BLaER1 (cell line): ENCODE results near the gene ST14.

ENCODE experiments used
- H3K27ac ChIP-seq: shearing (Covaris generic); formaldehyde crosslinking; 2 replicates; pipeline ENCODE4 v1.8.1; 2022
- H3K27me3 ChIP-seq: shearing (Covaris generic); formaldehyde crosslinking; 2 replicates; pipeline ENCODE4 v1.8.1; 2022
- H3K36me3 ChIP-seq: shearing (Covaris generic); formaldehyde crosslinking; 2 replicates; pipeline ENCODE4 v1.8.1; 2022
- H3K4me1 ChIP-seq: shearing (Covaris generic); formaldehyde crosslinking; 2 replicates; pipeline ENCODE4 v1.8.1; 2022
- H3K4me2 ChIP-seq: shearing (Covaris generic); formaldehyde crosslinking; 2 replicates; pipeline ENCODE4 v1.8.1; 2022
- H3K4me3 ChIP-seq: shearing (Covaris generic); formaldehyde crosslinking; 2 replicates; pipeline ENCODE4 v1.8.1; 2022
- H3K9ac ChIP-seq: shearing (Covaris generic); formaldehyde crosslinking; 2 replicates; pipeline ENCODE4 v1.8.1; 2022
- H3K9me3 ChIP-seq: shearing (Covaris generic); formaldehyde crosslinking; 2 replicates; pipeline ENCODE4 v1.8.1; 2022
- H4K20me1 ChIP-seq: shearing (Covaris generic); formaldehyde crosslinking; 2 replicates; pipeline ENCODE4 v1.8.1; 2022
- Cebpa-rat ChIP-seq: shearing (Covaris generic); IDR thresholded peaks from 2 replicates; pipeline ENCODE4 v1.8.1; 2022

ST14 gene

GRCh38 chr11:130212431-130212961 lies 52.9 kb downstream of the ST14 start:
- Histone ChIP-seq H3K4me1 (no peaks in the 10 kb centered on the region), H3K36me3 (no peaks in the 10 kb centered on the region), H4K20me1 (no peaks in the 10 kb centered on the region), H3K9ac (no peak overlapping the region), H3K4me3 (no peak overlapping the region), H3K27me3 (no peaks in the 10 kb centered on the region), H3K4me2 (no peak overlapping the region), H3K27ac (no peak overlapping the region), H3K9me3 (no peaks in the 10 kb centered on the region)
- no peak for TF ChIP-seq Cebpa-rat

- Histone ChIP-seq H3K36me3 (no peaks in the 10 kb centered on the region), H3K27ac (no peak overlapping the region), H3K9ac (no peak overlapping the region), H3K9me3 (no peaks in the 10 kb centered on the region), H3K4me2 (peak overlapping the region; percentile 53), H3K4me3 (no peak overlapping the region), H4K20me1 (no peaks in the 10 kb centered on the region), H3K27me3 (no peaks in the 10 kb centered on the region), H3K4me1 (no peaks in the 10 kb centered on the region)
- TF ChIP-seq Cebpa-rat: no peak
Observed at GRCh38 chr11:130213143-130213978, 53.8 kb downstream of the ST14 start.

GRCh38 chr11:130213979-130214281 lies 54.3 kb downstream of the ST14 start:
- no peak for TF ChIP-seq Cebpa-rat
- Histone ChIP-seq H3K4me1 (no peaks in the 10 kb centered on the region), H3K4me2 (no peak overlapping the region), H3K9me3 (no peaks in the 10 kb centered on the region), H3K9ac (no peak overlapping the region), H3K4me3 (no peak overlapping the region), H3K27me3 (no peaks in the 10 kb centered on the region), H4K20me1 (no peaks in the 10 kb centered on the region), H3K27ac (no peak overlapping the region), H3K36me3 (no peaks in the 10 kb centered on the region)

GRCh38 chr11:130214861-130215530 lies 55.4 kb downstream of the ST14 start:
- Histone ChIP-seq H3K27ac (no peak overlapping the region), H3K4me1 (no peaks in the 10 kb centered on the region), H3K36me3 (no peaks in the 10 kb centered on the region; the same call in 1 of the 2 replicates), H3K4me3 (no peak overlapping the region), H3K9ac (no peak overlapping the region), H4K20me1 (no peaks in the 10 kb centered on the region), H3K27me3 (no peaks in the 10 kb centered on the region), H3K9me3 (no peaks in the 10 kb centered on the region), H3K4me2 (no peak overlapping the region)
- TF ChIP-seq Cebpa-rat: no peak

GRCh38 chr11:130215531-130216220 lies 56.1 kb downstream of the ST14 start:
- no peak overlapping the region for H3K4me2 ChIP-seq
- H3K27ac ChIP-seq: no peak overlapping the region
- H4K20me1 ChIP-seq: no peaks in the 10 kb centered on the region
- no peaks in the 10 kb centered on the region for H3K27me3 ChIP-seq
- H3K9me3 ChIP-seq: no peaks in the 10 kb centered on the region
- no peak for TF ChIP-seq Cebpa-rat
- H3K9ac ChIP-seq: no peak overlapping the region
- H3K4me1 ChIP-seq: no peaks in the 10 kb centered on the region
- H3K4me3 ChIP-seq: no peak overlapping the region
- no peaks in the 10 kb centered on the region; the same call in 1 of the 2 replicates for H3K36me3 ChIP-seq

- Histone ChIP-seq H3K9me3 (no peaks in the 10 kb centered on the region), H3K4me3 (no peak overlapping the region), H3K27me3 (no peaks in the 10 kb centered on the region), H3K4me2 (no peak overlapping the region), H3K27ac (no peak overlapping the region), H3K36me3 (no peaks in the 10 kb centered on the region; the same call in 1 of the 2 replicates), H4K20me1 (no peaks in the 10 kb centered on the region), H3K4me1 (no peaks in the 10 kb centered on the region), H3K9ac (no peak overlapping the region)
- TF ChIP-seq Cebpa-rat: no peak
Observed at GRCh38 chr11:130216221-130216550, 56.6 kb downstream of the ST14 start.

GRCh38 chr11:130216591-130217132 lies 57.1 kb downstream of the ST14 start:
- no peak overlapping the region for H3K9ac ChIP-seq
- H4K20me1 ChIP-seq: no peaks in the 10 kb centered on the region
- no peaks in the 10 kb centered on the region for H3K9me3 ChIP-seq
- H3K36me3 ChIP-seq: no peaks in the 10 kb centered on the region; the same call in 1 of the 2 replicates
- no peak overlapping the region for H3K4me3 ChIP-seq
- no peak overlapping the region for H3K27ac ChIP-seq
- no peaks in the 10 kb centered on the region for H3K27me3 ChIP-seq
- no peak for TF ChIP-seq Cebpa-rat
- H3K4me1 ChIP-seq: no peaks in the 10 kb centered on the region
- H3K4me2 ChIP-seq: no peak overlapping the region

- Histone ChIP-seq H3K27ac (no peak overlapping the region), H3K4me2 (no peak overlapping the region), H3K36me3 (no peaks in the 10 kb centered on the region; the same call in 1 of the 2 replicates), H3K27me3 (no peaks in the 10 kb centered on the region), H3K4me1 (no peaks in the 10 kb centered on the region), H4K20me1 (no peaks in the 10 kb centered on the region), H3K9me3 (no peaks in the 10 kb centered on the region), H3K4me3 (no peak overlapping the region), H3K9ac (no peak overlapping the region)
- TF ChIP-seq Cebpa-rat: no peak
Observed at GRCh38 chr11:130217133-130218031, 57.8 kb downstream of the ST14 start.

GRCh38 chr11:130218501-130219070 lies 59.0 kb downstream of the ST14 start:
- Histone ChIP-seq H3K4me3 (no peak overlapping the region), H3K9ac (no peak overlapping the region), H3K9me3 (no peaks in the 10 kb centered on the region), H3K4me1 (no peaks in the 10 kb centered on the region), H4K20me1 (no peaks in the 10 kb centered on the region), H3K36me3 (no peaks in the 10 kb centered on the region; the same call in 1 of the 2 replicates), H3K4me2 (no peak overlapping the region), H3K27me3 (no peaks in the 10 kb centered on the region), H3K27ac (no peak overlapping the region)
- TF ChIP-seq Cebpa-rat: no peak
